ENCODE results near the gene CLSTN2.

DNA sequence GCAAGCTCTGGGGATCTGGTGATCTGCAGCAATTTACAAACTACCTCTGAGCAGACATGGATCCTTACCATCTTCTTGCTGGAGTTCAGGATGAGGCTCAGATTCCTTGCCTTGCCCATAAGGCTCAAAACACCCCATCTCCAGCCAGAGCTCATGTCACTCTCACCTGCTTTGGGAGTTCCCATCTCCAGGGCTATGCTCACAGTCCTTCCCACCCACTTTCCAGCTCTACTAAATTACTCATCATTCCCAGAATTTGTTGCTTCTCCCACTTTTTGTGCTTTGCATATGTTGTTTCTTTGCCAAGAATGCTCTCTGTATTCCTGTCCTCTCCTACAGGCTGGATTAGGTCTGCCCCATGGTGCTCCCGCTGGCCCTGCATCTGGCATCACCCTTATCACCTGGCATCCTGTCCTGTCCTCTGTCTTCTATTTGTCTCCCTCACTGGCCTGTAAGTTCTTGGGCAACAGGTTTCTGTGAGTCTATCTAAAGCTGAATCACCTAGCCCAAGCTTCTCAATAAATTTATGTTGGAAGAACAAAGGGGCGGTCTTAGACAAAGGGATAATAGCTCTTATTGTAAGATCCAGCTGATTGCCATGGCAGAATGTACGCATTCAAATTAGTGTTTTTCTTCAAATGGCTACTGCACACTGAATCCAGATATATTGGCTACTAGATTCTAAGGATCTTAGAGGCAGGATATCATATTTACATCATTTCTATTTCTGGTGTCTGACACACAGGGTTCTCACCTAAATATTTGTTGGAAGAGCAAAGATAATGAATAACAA, 179.2 kb downstream of the CLSTN2 start:
- TF ChIP-seq, protein P1, sequence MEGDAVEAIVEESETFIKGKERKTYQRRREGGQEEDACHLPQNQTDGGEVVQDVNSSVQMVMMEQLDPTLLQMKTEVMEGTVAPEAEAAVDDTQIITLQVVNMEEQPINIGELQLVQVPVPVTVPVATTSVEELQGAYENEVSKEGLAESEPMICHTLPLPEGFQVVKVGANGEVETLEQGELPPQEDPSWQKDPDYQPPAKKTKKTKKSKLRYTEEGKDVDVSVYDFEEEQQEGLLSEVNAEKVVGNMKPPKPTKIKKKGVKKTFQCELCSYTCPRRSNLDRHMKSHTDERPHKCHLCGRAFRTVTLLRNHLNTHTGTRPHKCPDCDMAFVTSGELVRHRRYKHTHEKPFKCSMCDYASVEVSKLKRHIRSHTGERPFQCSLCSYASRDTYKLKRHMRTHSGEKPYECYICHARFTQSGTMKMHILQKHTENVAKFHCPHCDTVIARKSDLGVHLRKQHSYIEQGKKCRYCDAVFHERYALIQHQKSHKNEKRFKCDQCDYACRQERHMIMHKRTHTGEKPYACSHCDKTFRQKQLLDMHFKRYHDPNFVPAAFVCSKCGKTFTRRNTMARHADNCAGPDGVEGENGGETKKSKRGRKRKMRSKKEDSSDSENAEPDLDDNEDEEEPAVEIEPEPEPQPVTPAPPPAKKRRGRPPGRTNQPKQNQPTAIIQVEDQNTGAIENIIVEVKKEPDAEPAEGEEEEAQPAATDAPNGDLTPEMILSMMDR (IDR thresholded peaks at IDR 0.05) = no peak
- no peak for TF ChIP-seq POLR2A (IDR thresholded peaks at IDR 0.05)

Data from vagina (tissue), 2 donors.